Retina (tissue), 1 donor: Measurements from ENCODE around the gene VPS26A.

Experiments used
- DNase-seq: peaks from one replicate; pipeline ENCODE4 v3.0.0-alpha.2; 2016

The VPS26A gene

DNA sequence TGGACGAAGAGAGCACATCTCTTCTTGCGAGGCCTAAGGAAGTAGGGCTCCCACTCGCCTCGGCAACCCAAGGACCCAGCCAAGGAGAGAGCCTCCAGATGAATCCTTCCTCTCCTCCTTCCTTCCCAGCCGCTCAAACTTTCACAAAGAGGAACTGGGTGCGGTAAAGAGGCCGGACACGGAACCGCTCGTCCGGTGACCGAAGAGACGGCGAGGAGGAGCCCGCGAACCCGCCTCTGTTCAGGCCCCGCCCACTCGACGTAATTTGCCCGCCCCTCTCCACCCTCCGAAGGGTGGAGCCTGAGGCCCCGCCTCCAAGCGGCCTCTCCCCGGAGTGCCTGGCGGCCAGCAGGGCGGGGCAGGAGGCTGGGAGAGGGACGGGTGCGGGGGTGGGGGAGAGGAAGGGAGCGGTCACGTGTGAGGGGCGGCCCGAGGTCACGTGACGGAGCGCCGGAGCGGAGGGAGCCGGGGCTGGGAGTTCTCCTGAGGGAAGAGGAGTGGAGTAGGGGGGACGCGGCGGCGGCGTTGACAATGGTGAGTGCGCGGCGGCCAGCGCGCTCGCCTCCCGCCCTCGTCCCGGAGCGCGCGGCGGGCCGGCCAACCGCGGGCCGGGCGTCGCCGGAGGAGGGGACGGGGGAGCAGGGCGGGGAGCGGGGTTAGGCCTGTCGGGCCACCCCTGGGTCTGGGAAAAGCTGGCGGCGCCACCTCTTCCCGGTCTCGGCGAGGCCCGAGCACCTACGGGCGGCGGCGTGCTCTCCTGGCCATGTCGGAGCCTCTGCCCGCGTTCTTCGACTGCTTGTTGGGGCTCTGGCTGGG is at the start of gene VPS26A:
Gene VPS26A (plus strand): TSS at position 432 of the 816 bp plus-strand sequence. CDS start 100 bp downstream, at position 532.
- peak; percentile 99 for DNase-seq

DNA sequence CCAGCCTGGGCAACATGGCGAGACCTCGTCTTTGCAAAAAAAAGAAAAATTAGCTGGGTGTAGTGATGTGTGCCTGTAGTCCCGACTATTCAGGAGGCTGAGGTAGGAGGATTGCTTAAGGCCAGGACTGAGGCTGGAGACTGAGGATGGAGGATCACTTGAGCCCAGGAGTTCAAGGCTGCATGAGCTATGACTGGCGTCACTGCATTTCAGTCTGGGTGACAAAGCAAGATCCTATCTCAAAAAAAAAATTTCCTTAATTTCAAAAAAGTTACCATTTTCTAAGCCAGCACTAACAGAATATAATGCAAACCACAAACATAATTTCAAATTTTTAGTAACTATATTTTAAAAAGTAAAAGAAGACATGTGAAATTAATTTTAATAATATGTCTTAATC is 49.4 kb upstream of the VPS26A start:
- no peak for DNase-seq

DNA sequence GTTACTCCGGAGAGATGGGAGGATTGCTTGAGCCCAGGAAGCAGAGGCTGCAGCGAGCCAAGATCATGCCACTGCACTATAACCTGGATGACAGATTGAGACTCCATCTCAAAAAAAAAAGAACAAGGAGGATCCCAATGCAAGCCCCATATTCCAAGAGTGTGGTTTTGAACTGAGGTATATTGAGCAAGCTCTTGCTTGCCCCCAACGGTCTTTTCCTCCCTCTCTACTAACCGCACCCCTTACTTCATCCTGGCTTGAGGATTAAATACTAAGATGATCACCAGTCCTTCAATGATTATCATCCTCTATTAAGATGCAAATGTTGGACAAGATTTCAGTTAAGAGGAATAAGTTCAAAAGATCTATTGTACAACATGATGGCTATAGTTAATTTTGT is 48.5 kb upstream of the VPS26A start:
- DNase-seq: no peak

DNA sequence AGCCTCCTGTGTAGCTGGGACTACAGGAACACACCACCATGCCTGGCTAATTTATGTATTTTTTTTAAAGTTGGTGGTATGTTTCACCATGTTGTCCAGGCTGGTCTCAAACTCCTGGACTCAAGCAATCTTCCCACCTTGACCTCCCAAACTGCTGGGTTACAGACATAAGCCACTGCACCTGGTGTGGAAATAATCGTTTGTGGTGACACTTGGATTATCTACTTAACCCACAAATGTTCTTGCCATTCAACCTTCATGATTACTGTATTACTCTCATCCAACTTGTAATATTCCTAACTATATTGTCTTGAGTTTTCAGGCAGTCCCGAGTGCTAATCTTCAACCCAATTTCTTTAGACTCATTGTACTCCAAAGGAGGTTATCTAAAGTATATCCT is 45.7 kb upstream of the VPS26A start:
- no peak for DNase-seq

DNA sequence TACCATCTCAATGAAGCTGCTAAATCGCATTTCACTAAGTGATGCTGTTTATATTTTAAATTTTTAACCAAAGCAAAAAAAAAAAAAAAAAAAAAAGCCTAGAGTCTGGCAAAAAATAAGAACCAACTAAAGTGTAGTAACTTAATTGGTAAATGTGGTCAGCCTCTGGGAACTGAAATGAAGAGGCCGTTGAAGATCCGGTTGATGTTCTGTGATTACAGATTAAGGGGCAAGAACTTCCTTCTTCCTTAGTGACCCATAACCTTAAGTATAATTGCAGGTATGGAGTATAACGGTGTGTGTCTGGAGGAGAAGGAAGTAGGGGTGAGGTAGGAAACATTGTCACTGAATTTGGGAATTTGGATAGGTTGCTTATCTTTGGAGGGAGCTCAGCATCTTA is 43.8 kb upstream of the VPS26A start:
- no peak for DNase-seq

GRCh38 chr10:69086001-69086509 is 37.9 kb upstream of the VPS26A start:
- DNase-seq: no peak

GRCh38 chr10:69087590-69088470 is 36.1 kb upstream of the VPS26A start, which contains the start of gene SRGN:
Gene SRGN (plus strand): TSS chr10:69088103. CDS start chr10:69088158, 55 bp downstream.
- DNase-seq: no peak

DNA sequence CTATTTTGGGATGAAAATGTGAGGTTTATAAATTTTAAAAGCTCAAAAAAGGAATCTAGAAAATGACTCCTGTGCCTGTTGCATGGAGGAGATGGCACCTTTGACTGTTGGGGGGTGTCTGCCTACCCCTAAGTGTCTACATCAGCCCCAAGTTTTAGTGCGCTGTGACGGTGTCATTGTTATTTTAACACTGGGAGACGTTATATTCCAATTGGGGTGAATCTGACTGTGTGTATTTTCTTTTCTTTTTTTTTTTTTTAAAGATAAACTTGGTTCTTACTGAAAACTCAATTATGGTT is 35.6 kb upstream of the VPS26A start:
- DNase-seq: no peak

GRCh38 chr10:69088801-69089501 is 35.0 kb upstream of the VPS26A start:
- DNase-seq: no peak

- no peak for DNase-seq
Measured at GRCh38 chr10:69089638-69090599, 34.1 kb upstream of the VPS26A start.

- no peak for DNase-seq
Measured at GRCh38 chr10:69090685-69091084, 33.3 kb upstream of the VPS26A start.

DNA sequence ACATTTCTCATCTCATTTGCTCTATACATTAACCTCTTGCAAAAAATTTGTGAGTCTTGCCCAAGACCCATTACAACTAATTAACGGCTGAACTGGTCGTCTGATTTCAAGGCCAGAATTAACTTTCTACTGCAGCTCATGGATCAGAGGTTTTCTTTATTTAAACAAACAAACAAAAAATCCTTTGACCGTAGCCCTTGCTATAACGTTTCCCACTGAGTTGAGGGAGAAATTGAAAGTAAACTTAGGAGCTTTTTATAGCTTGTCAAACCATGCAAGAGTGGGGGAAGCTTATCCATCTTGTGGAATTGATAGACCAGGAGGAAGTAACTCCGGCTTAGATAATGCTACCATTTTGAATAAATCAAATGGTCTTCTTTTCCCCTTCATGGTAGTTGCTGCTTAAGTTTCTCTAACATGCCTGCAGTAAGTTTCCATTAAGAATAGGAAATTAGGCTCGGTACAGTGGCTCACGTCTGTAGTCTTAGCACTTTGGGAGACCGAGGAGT is 32.8 kb upstream of the VPS26A start:
- DNase-seq: no peak

GRCh38 chr10:69092959-69093850 is 30.8 kb upstream of the VPS26A start:
- peak; percentile 51 for DNase-seq

- no peak for DNase-seq
Measured at GRCh38 chr10:69093933-69094332, 30.0 kb upstream of the VPS26A start.

DNA sequence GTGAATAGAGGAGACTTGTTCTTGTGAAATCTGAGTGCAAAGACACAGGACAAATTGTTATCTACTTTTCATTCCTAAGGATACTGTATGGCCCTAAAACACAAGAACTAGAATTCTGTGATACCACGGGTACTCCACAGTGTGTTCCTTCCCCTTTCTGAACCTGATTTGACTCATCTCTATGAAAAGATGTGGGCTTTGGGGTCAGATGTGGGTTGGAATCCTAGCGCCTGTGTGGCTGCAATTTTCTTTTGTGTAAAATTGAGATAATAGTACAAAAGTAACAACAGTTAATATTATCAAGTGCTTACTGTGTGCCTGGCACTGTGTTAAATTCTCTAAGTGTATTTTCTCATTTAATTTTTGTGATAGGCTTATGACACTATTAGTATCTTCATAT is 27.9 kb upstream of the VPS26A start:
- no peak for DNase-seq

DNA sequence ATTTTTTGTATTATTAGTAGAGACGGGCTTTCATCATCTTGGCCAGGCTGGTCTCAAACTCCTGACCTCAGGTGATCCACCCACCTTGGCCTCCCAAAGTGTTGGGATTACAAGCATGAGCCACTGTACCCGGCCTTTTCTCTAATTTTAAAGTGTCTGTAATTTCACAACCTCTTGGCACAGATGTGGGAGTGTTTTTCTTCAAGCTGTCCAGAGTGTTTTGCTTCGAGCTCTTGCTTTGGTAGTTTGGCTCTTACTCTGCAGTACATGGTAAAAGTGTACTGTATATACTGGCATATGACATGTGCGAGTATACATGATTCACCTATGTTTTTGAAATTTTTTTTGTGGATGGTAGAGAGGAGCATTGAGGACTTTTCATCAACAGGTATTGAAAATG is 26.2 kb upstream of the VPS26A start:
- DNase-seq: no peak

- DNase-seq: no peak
Measured at GRCh38 chr10:69100136-69100872, 23.7 kb upstream of the VPS26A start.

DNA sequence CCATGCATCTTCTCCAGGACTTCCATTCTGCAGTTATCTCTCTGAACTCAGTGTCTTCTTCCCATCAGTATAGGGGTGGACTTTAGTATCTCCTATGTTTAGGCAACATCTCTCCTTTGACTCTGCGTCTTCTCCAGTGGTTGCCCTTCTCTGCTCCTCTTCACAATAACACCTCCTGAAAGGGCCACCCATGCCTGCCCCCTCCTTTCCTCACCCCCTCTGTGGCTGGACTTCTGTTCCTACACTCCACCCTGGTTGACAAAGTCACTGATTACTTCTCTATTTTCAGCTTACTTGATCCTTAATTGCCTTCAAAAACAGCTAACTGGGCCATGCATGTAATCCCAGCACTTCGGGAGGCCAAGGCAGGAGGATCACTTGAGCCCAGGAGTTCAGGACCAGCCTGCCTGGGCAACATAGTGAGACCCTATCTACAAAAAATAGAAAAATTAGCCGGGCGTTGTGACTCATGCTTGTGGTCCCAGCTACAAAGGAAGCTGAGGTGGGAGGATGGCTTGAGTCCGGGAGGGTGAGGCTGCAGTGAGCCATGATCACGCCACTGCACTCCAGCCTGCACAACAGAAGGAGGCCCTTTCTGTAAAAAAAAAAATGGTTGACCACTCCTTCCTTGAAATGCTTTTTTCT is 22.4 kb upstream of the VPS26A start:
- no peak for DNase-seq

- DNase-seq: no peak
Measured at GRCh38 chr10:69102440-69102839, 21.5 kb upstream of the VPS26A start.
